Measurements from ENCODE around the gene HILPDA. TPM values are rescaled to one million over a fixed set of nuclear protein-coding genes. Genes with fewer than 3 reads are reported as not detected.

The HILPDA gene
- total and polyA plus RNA-seq, 7 experiments from 2014 or later = 2.4 to 39.5 (median 3.1) TPM

Other genes with a start within 250 kb of the HILPDA start
- gene LEP, start 214.6 kb upstream of the HILPDA start, total RNA-seq = under 1 TPM in 1 of 5 experiments, not detected in 4; 0.10 TPM
- not detected for gene LEP, start 214.6 kb upstream of the HILPDA start, polyA plus RNA-seq
- gene RBM28, start 112.0 kb upstream of the HILPDA start, total RNA-seq = 10 to 100 TPM; 30.1 to 51.0 (median 43.5) TPM
- 1 to 10 TPM; 9.0 to 9.4 TPM for gene RBM28, start 112.0 kb upstream of the HILPDA start, polyA plus RNA-seq
- 1 to 10 TPM in 1 of 5 experiments, under 1 TPM in 3, not detected in 1; 0.49 to 1.1 (median 0.58) TPM for gene PRRT4, start 94.2 kb upstream of the HILPDA start, total RNA-seq
- gene PRRT4, start 94.2 kb upstream of the HILPDA start, polyA plus RNA-seq = under 1 TPM in 1 of 2 donors, not detected in 1; 0.27 TPM
- 10 to 100 TPM; 36.5 to 92.0 (median 44.4) TPM for gene IMPDH1, start 45.9 kb upstream of the HILPDA start, total RNA-seq
- gene IMPDH1, start 45.9 kb upstream of the HILPDA start, polyA plus RNA-seq = 10 to 100 TPM; 33.7 to 48.1 TPM
- gene METTL2B, start 20.9 kb downstream of the HILPDA start, total RNA-seq = 10 to 100 TPM; 18.2 to 35.1 (median 25.9) TPM
- gene METTL2B, start 20.9 kb downstream of the HILPDA start, polyA plus RNA-seq = 10 to 100 TPM; 14.7 to 29.7 TPM
- 1 to 10 TPM in 4 of 5 experiments, under 1 TPM in 1; 0.70 to 2.8 (median 1.8) TPM for gene GARIN1A, start 216.4 kb downstream of the HILPDA start, total RNA-seq
- not detected for gene GARIN1A, start 216.4 kb downstream of the HILPDA start, polyA plus RNA-seq